T-helper 2 cell treated with Interferon-gamma antibody and Interleukin-4, amounts not matched to agents 5 μg/mL and 100 μg/mL, for 36 hours (primary cell): ENCODE data around the gene WFIKKN1.

Source experiments
- DNase-seq: peaks from one replicate; pipeline ENCODE4 v3.0.0; 2021; ENCODE audit warnings: low spot score
- H3K27ac Mint-ChIP-seq: one replicate; pipeline ENCODE4 v1.8.0; 2021; ENCODE audit warnings: mild to moderate bottlenecking, mixed read lengths
- H3K27me3 Mint-ChIP-seq: one replicate; pipeline ENCODE4 v1.8.0; 2021; ENCODE audit warnings: low read depth, mixed read lengths
- H3K36me3 Mint-ChIP-seq: one replicate; pipeline ENCODE4 v1.8.0; 2021; ENCODE audit warnings: low read depth, mixed read lengths
- H3K4me1 Mint-ChIP-seq: one replicate; pipeline ENCODE4 v1.8.0; 2021; ENCODE audit warnings: low read depth, mixed read lengths
- H3K4me3 Mint-ChIP-seq: one replicate; pipeline ENCODE4 v1.8.0; 2022; ENCODE audit warnings: mild to moderate bottlenecking, moderate library complexity, mixed read lengths
- H3K9me3 Mint-ChIP-seq: one replicate; pipeline ENCODE4 v1.8.0; 2021; ENCODE audit warnings: mixed read lengths

WFIKKN1 gene

GRCh38 chr16:624526-625070, 6.2 kb upstream of the WFIKKN1 start:
- Mint-ChIP-seq H3K36me3 (no peaks in the 10 kb centered on the region), H3K27ac (no peak overlapping the region), H3K4me3 (no peak overlapping the region), H3K9me3 (no peaks in the 10 kb centered on the region), H3K27me3 (no peaks in the 10 kb centered on the region), H3K4me1 (no peaks in the 10 kb centered on the region)
- no peak for DNase-seq

- no peak overlapping the region for H3K4me3 Mint-ChIP-seq
- H3K4me1 Mint-ChIP-seq: no peaks in the 10 kb centered on the region
- no peaks in the 10 kb centered on the region for H3K36me3 Mint-ChIP-seq
- no peak for DNase-seq
- H3K27me3 Mint-ChIP-seq: no peaks in the 10 kb centered on the region
- H3K9me3 Mint-ChIP-seq: no peaks in the 10 kb centered on the region
- H3K27ac Mint-ChIP-seq: no peak overlapping the region
These were observed 5.4 kb upstream of the WFIKKN1 start for GRCh38 chr16:625117-625976.

- H3K27me3 Mint-ChIP-seq: no peaks in the 10 kb centered on the region
- H3K4me3 Mint-ChIP-seq: no peak overlapping the region
- H3K4me1 Mint-ChIP-seq: no peaks in the 10 kb centered on the region
- DNase-seq: no peak
- H3K36me3 Mint-ChIP-seq: no peaks in the 10 kb centered on the region
- no peaks in the 10 kb centered on the region for H3K9me3 Mint-ChIP-seq
- H3K27ac Mint-ChIP-seq: no peak overlapping the region
These were observed 4.6 kb upstream of the WFIKKN1 start for GRCh38 chr16:625977-626765.

- H3K36me3 Mint-ChIP-seq: no peaks in the 10 kb centered on the region
- no peak overlapping the region for H3K4me3 Mint-ChIP-seq
- no peak overlapping the region for H3K27ac Mint-ChIP-seq
- no peaks in the 10 kb centered on the region for H3K27me3 Mint-ChIP-seq
- no peak for DNase-seq
- no peaks in the 10 kb centered on the region for H3K9me3 Mint-ChIP-seq
- no peaks in the 10 kb centered on the region for H3K4me1 Mint-ChIP-seq
These were observed 3.9 kb upstream of the WFIKKN1 start for GRCh38 chr16:626787-627453.

- DNase-seq: no peak
- Mint-ChIP-seq H3K9me3 (no peaks in the 10 kb centered on the region), H3K4me1 (no peaks in the 10 kb centered on the region), H3K27me3 (no peaks in the 10 kb centered on the region), H3K27ac (no peak overlapping the region), H3K36me3 (no peaks in the 10 kb centered on the region), H3K4me3 (no peak overlapping the region)
These were observed 3.1 kb upstream of the WFIKKN1 start for GRCh38 chr16:627454-628239.

- no peaks in the 10 kb centered on the region for H3K4me1 Mint-ChIP-seq
- DNase-seq: no peak
- no peaks in the 10 kb centered on the region for H3K9me3 Mint-ChIP-seq
- no peaks in the 10 kb centered on the region for H3K27me3 Mint-ChIP-seq
- H3K4me3 Mint-ChIP-seq: no peak overlapping the region
- H3K27ac Mint-ChIP-seq: no peak overlapping the region
- no peaks in the 10 kb centered on the region for H3K36me3 Mint-ChIP-seq
These were observed 2.3 kb upstream of the WFIKKN1 start for GRCh38 chr16:628321-629061.

- Mint-ChIP-seq H3K4me1 (no peaks in the 10 kb centered on the region), H3K27ac (no peak overlapping the region), H3K9me3 (no peaks in the 10 kb centered on the region), H3K36me3 (no peaks in the 10 kb centered on the region), H3K4me3 (no peak overlapping the region), H3K27me3 (no peaks in the 10 kb centered on the region)
- DNase-seq: no peak
These were observed 1.5 kb upstream of the WFIKKN1 start for GRCh38 chr16:629185-629832.

GRCh38 chr16:629833-630248, 944 bp upstream of the WFIKKN1 start:
- H3K27me3 Mint-ChIP-seq: no peaks in the 10 kb centered on the region
- H3K9me3 Mint-ChIP-seq: no peaks in the 10 kb centered on the region
- H3K27ac Mint-ChIP-seq: no peak overlapping the region
- no peaks in the 10 kb centered on the region for H3K36me3 Mint-ChIP-seq
- peaks cover 1% of the 10 kb centered on the region for H3K4me1 Mint-ChIP-seq
- no peak for DNase-seq
- no peak overlapping the region for H3K4me3 Mint-ChIP-seq

GRCh38 chr16:630249-630814, 453 bp upstream of the WFIKKN1 start:
- Mint-ChIP-seq H3K4me1 (peaks cover 2% of the 10 kb centered on the region), H3K36me3 (no peaks in the 10 kb centered on the region), H3K4me3 (no peak overlapping the region), H3K9me3 (no peaks in the 10 kb centered on the region), H3K27ac (no peak overlapping the region), H3K27me3 (no peaks in the 10 kb centered on the region)
- DNase-seq: no peak

- H3K36me3 Mint-ChIP-seq: peaks cover 2% of the 10 kb centered on the region
- H3K4me3 Mint-ChIP-seq: no peak overlapping the region
These were observed 1.1 kb downstream of the WFIKKN1 start for GRCh38 chr16:631808-632358.

GRCh38 chr16:632486-633335, 1.9 kb downstream of the WFIKKN1 start:
- DNase-seq: no peak
- Mint-ChIP-seq H3K4me1 (peaks cover 8% of the 10 kb centered on the region), H3K27ac (no peak overlapping the region), H3K27me3 (no peaks in the 10 kb centered on the region), H3K9me3 (no peaks in the 10 kb centered on the region), H3K4me3 (no peak overlapping the region), H3K36me3 (peaks cover 2% of the 10 kb centered on the region)

More at GRCh38 chr16:631808-632358, 1.1 kb downstream of the WFIKKN1 start:
- Mint-ChIP-seq H3K4me1 (peaks cover 8% of the 10 kb centered on the region), H3K9me3 (no peaks in the 10 kb centered on the region), H3K27ac (no peak overlapping the region), H3K27me3 (no peaks in the 10 kb centered on the region)
- no peak for DNase-seq
